Measurements from ENCODE around the gene OSCP1.

Gene OSCP1

GRCh38 chr1:36475341-36475740 lies 25.1 kb upstream of the OSCP1 start:
- Histone ChIP-seq H3K9me3 (ENCODE audit: control insufficient read depth, low read length) (no peaks in the 10 kb centered on the region), H3K4me3 (ENCODE audit: insufficient read depth, low read depth, low read length) (no peak overlapping the region), H3K36me3 (ENCODE audit: control insufficient read depth, insufficient read depth, low read length) (no peaks in the 10 kb centered on the region), H3K27ac (ENCODE audit: insufficient read depth, low read depth, low read length, poor library complexity, severe bottlenecking) (no peak overlapping the region), H3K27me3 (ENCODE audit: control insufficient read depth, insufficient read depth, low read length, poor library complexity, severe bottlenecking) (no peaks in the 10 kb centered on the region), H3K4me1 (ENCODE audit: control insufficient read depth, insufficient read depth, low read length) (peaks cover 5% of the 10 kb centered on the region)
- WGBS, 2 experiments = 86 to 92% methylated on average over 9 of the region's 9 CpGs

- Histone ChIP-seq H3K27ac (ENCODE audit: insufficient read depth, low read depth, low read length, poor library complexity, severe bottlenecking) (no peak overlapping the region), H3K27me3 (ENCODE audit: control insufficient read depth, insufficient read depth, low read length, poor library complexity, severe bottlenecking) (no peaks in the 10 kb centered on the region), H3K4me3 (ENCODE audit: insufficient read depth, low read depth, low read length) (no peak overlapping the region), H3K4me1 (ENCODE audit: control insufficient read depth, insufficient read depth, low read length) (peaks cover 5% of the 10 kb centered on the region), H3K9me3 (ENCODE audit: control insufficient read depth, low read length) (no peaks in the 10 kb centered on the region), H3K36me3 (ENCODE audit: control insufficient read depth, insufficient read depth, low read length) (no peaks in the 10 kb centered on the region)
- 90 to 91% methylated on average over 6 of the region's 6 CpGs for WGBS, 2 experiments
Observed at GRCh38 chr1:36472656-36473055, 22.4 kb upstream of the OSCP1 start.

- Histone ChIP-seq H3K4me1 (ENCODE audit: control insufficient read depth, insufficient read depth, low read length) (peaks cover 5% of the 10 kb centered on the region), H3K36me3 (ENCODE audit: control insufficient read depth, insufficient read depth, low read length) (no peaks in the 10 kb centered on the region), H3K4me3 (ENCODE audit: insufficient read depth, low read depth, low read length) (no peak overlapping the region), H3K9me3 (ENCODE audit: control insufficient read depth, low read length) (no peaks in the 10 kb centered on the region), H3K27ac (ENCODE audit: insufficient read depth, low read depth, low read length, poor library complexity, severe bottlenecking) (no peak overlapping the region), H3K27me3 (ENCODE audit: control insufficient read depth, insufficient read depth, low read length, poor library complexity, severe bottlenecking) (no peaks in the 10 kb centered on the region)
- 81 to 85% methylated on average over 22 of the region's 22 CpGs for WGBS, 2 experiments
Observed at GRCh38 chr1:36471830-36472641, 21.8 kb upstream of the OSCP1 start.

- Histone ChIP-seq H3K4me1 (ENCODE audit: control insufficient read depth, insufficient read depth, low read length) (peaks cover 5% of the 10 kb centered on the region), H3K27me3 (ENCODE audit: control insufficient read depth, insufficient read depth, low read length, poor library complexity, severe bottlenecking) (no peaks in the 10 kb centered on the region), H3K9me3 (ENCODE audit: control insufficient read depth, low read length) (no peaks in the 10 kb centered on the region), H3K36me3 (ENCODE audit: control insufficient read depth, insufficient read depth, low read length) (no peaks in the 10 kb centered on the region), H3K4me3 (ENCODE audit: insufficient read depth, low read depth, low read length) (no peak overlapping the region), H3K27ac (ENCODE audit: insufficient read depth, low read depth, low read length, poor library complexity, severe bottlenecking) (no peak overlapping the region)
- 70 to 71% methylated on average over 2 of the region's 2 CpGs for WGBS, 2 experiments
Observed at GRCh38 chr1:36469163-36469562, 18.9 kb upstream of the OSCP1 start.

GRCh38 chr1:36467700-36468455 lies 17.6 kb upstream of the OSCP1 start:
- peaks cover 5% of the 10 kb centered on the region for H3K4me1 ChIP-seq (ENCODE audit: control insufficient read depth, insufficient read depth, low read length)
- H3K27me3 ChIP-seq (ENCODE audit: control insufficient read depth, insufficient read depth, low read length, poor library complexity, severe bottlenecking) = no peaks in the 10 kb centered on the region
- H3K9me3 ChIP-seq (ENCODE audit: control insufficient read depth, low read length) = no peaks in the 10 kb centered on the region
- no peak overlapping the region for H3K27ac ChIP-seq (ENCODE audit: insufficient read depth, low read depth, low read length, poor library complexity, severe bottlenecking)
- no peak overlapping the region for H3K4me3 ChIP-seq (ENCODE audit: insufficient read depth, low read depth, low read length)
- 86 to 91% methylated on average over 10 of the region's 10 CpGs for WGBS, 2 experiments
- H3K36me3 ChIP-seq (ENCODE audit: control insufficient read depth, insufficient read depth, low read length) = no peaks in the 10 kb centered on the region

GRCh38 chr1:36467027-36467410 lies 16.8 kb upstream of the OSCP1 start:
- no peaks in the 10 kb centered on the region for H3K36me3 ChIP-seq (ENCODE audit: control insufficient read depth, insufficient read depth, low read length)
- H3K27me3 ChIP-seq (ENCODE audit: control insufficient read depth, insufficient read depth, low read length, poor library complexity, severe bottlenecking) = no peaks in the 10 kb centered on the region
- no peak overlapping the region for H3K4me3 ChIP-seq (ENCODE audit: insufficient read depth, low read depth, low read length)
- WGBS, 2 experiments = 91 to 94% methylated on average over 4 of the region's 4 CpGs
- H3K27ac ChIP-seq (ENCODE audit: insufficient read depth, low read depth, low read length, poor library complexity, severe bottlenecking) = no peak overlapping the region
- H3K9me3 ChIP-seq (ENCODE audit: control insufficient read depth, low read length) = no peaks in the 10 kb centered on the region
- H3K4me1 ChIP-seq (ENCODE audit: control insufficient read depth, insufficient read depth, low read length) = peaks cover 2% of the 10 kb centered on the region

- WGBS, 2 experiments = 91 to 92% methylated on average over 12 of the region's 12 CpGs
- no peaks in the 10 kb centered on the region for H3K27me3 ChIP-seq (ENCODE audit: control insufficient read depth, insufficient read depth, low read length, poor library complexity, severe bottlenecking)
- no peaks in the 10 kb centered on the region for H3K36me3 ChIP-seq (ENCODE audit: control insufficient read depth, insufficient read depth, low read length)
- H3K4me3 ChIP-seq (ENCODE audit: insufficient read depth, low read depth, low read length) = no peak overlapping the region
- no peaks in the 10 kb centered on the region for H3K4me1 ChIP-seq (ENCODE audit: control insufficient read depth, insufficient read depth, low read length)
- no peaks in the 10 kb centered on the region for H3K9me3 ChIP-seq (ENCODE audit: control insufficient read depth, low read length)
- H3K27ac ChIP-seq (ENCODE audit: insufficient read depth, low read depth, low read length, poor library complexity, severe bottlenecking) = no peak overlapping the region
Observed at GRCh38 chr1:36466370-36467026, 16.2 kb upstream of the OSCP1 start.

GRCh38 chr1:36465731-36466369 lies 15.6 kb upstream of the OSCP1 start:
- WGBS, 2 experiments = 42 to 55% methylated on average over 4 of the region's 4 CpGs
- no peak overlapping the region for H3K4me3 ChIP-seq (ENCODE audit: insufficient read depth, low read depth, low read length)
- peaks cover 3% of the 10 kb centered on the region for H3K36me3 ChIP-seq (ENCODE audit: control insufficient read depth, insufficient read depth, low read length)
- H3K27ac ChIP-seq (ENCODE audit: insufficient read depth, low read depth, low read length, poor library complexity, severe bottlenecking) = no peak overlapping the region
- H3K9me3 ChIP-seq (ENCODE audit: control insufficient read depth, low read length) = no peaks in the 10 kb centered on the region
- H3K27me3 ChIP-seq (ENCODE audit: control insufficient read depth, insufficient read depth, low read length, poor library complexity, severe bottlenecking) = no peaks in the 10 kb centered on the region
- no peaks in the 10 kb centered on the region for H3K4me1 ChIP-seq (ENCODE audit: control insufficient read depth, insufficient read depth, low read length)

GRCh38 chr1:36464605-36465393 lies 14.5 kb upstream of the OSCP1 start:
- H3K4me3 ChIP-seq (ENCODE audit: insufficient read depth, low read depth, low read length) = peak overlapping the region; percentile 93
- H3K27me3 ChIP-seq (ENCODE audit: control insufficient read depth, insufficient read depth, low read length, poor library complexity, severe bottlenecking) = no peaks in the 10 kb centered on the region
- peak overlapping the region; percentile 89 for H3K27ac ChIP-seq (ENCODE audit: insufficient read depth, low read depth, low read length, poor library complexity, severe bottlenecking)
- H3K4me1 ChIP-seq (ENCODE audit: control insufficient read depth, insufficient read depth, low read length) = no peaks in the 10 kb centered on the region
- H3K36me3 ChIP-seq (ENCODE audit: control insufficient read depth, insufficient read depth, low read length) = peaks cover 9% of the 10 kb centered on the region
- no peaks in the 10 kb centered on the region for H3K9me3 ChIP-seq (ENCODE audit: control insufficient read depth, low read length)
- WGBS, 2 experiments = 16 to 18% methylated on average over 11 to 13 of the region's 13 CpGs

Data from ectodermal cell (in vitro differentiated cells).